ENCODE results near the gene PARD6B. TPM values are rescaled to one million over a fixed set of nuclear protein-coding genes. Genes with fewer than 3 reads are reported as not detected.

PARD6B gene
- total RNA-seq, 1 experiment from 2014 or later, result 153 TPM

DNA sequence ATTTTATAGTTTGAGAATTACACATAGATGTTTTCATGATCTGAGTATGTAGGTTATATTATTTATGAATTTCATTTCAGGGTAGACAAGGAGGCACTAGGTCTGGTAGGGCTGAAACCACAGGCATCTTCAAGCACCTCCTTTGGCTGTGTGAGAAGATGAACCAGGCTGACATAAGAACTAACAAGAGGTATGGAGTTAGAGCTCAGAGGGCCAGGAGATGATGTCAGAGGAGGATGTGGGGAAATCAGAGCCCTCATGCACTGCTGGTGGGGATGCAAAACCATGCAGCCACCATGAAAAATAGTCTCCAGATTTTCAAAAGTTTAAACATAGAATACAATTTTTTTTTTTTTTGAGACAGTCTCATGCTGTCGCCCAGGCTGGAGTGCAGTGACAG is 26.4 kb upstream of the PARD6B start:
- Mint-ChIP-seq H3K4me3 (ENCODE audit: unreplicated experiment) (no peak overlapping the region), H3K9me3 (ENCODE audit: unreplicated experiment) (no peaks in the 10 kb centered on the region)

DNA sequence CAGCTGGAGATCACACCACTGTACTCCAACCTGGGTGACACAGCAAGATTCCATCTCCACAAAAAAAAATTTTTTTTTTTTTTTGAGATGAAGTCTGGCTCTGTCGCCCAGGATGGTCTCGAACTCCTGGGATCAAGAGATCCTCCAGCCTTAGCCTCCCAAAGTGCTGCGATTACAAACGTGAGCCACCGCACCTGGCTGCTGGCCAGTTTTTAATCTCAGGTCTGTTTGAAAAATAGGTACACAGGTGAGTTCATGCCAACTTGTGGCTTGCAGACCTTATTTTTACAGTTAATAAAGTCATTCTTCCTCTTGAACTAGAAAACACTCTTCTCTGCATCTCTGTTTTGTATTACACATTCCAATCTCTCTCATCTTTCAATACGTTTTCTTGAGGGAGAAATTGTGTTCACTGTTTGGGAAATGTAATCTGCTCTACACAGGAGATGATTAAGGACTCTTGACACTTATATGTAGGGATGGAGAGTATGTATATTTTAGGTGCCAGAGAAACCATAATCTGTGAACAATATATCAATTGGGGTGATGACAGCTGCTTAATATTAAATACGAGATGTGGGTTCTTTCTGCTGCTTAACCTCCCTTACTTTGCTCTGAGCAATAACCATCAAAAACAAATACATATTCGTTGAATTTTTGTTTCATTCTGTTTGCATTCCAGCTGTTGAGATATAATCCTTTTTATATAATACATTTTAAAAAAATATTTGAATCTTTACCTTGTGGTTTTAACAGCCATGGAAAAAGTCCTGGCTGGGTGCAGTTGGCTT is 22.3 kb upstream of the PARD6B start:
- H3K9me3 ChIP-seq, result no peaks in the 10 kb centered on the region
- BruUV-seq (replicated peaks), result no TSS peak
- Mint-ChIP-seq H3K4me1 (ENCODE audit: low read depth, unreplicated experiment) (peaks cover 70% of the 10 kb centered on the region), H3K27ac (ENCODE audit: unreplicated experiment) (peak overlapping the region; percentile 29), H3K36me3 (ENCODE audit: insufficient read depth, unreplicated experiment) (peaks cover 13% of the 10 kb centered on the region), H3K4me3 (ENCODE audit: unreplicated experiment) (no peak overlapping the region), H3K9me3 (ENCODE audit: unreplicated experiment) (no peaks in the 10 kb centered on the region), H3K27me3 (ENCODE audit: insufficient read depth, unreplicated experiment) (no peaks in the 10 kb centered on the region)
- ChIA-PET CTCF (interaction anchor here (0.6 to 0.7 kb wide), 2 partner anchors 49 to 112 kb away, joined by 3 to 6 read pairs; no protein-coding TSS in a partner anchor), POLR2A (no interaction called here)
- no peak for DNase-seq
- no peak overlapping the region for H3K4me3 ChIP-seq (ENCODE audit: low read depth, low read length)
- peaks cover 70% of the 10 kb centered on the region for H3K4me1 ChIP-seq
- intact Hi-C loops (cut with micrococcal nuclease; ENCODE audit: unreplicated experiment), result no loop called here
- no peaks in the 10 kb centered on the region for H3K36me3 ChIP-seq (ENCODE audit: control insufficient read depth, insufficient read depth, low read length)
- H3K27me3 ChIP-seq (replicated peaks; ENCODE audit: control insufficient read depth, insufficient read depth, low read length), result no peaks in the 10 kb centered on the region
- TF ChIP-seq, protein P1, sequence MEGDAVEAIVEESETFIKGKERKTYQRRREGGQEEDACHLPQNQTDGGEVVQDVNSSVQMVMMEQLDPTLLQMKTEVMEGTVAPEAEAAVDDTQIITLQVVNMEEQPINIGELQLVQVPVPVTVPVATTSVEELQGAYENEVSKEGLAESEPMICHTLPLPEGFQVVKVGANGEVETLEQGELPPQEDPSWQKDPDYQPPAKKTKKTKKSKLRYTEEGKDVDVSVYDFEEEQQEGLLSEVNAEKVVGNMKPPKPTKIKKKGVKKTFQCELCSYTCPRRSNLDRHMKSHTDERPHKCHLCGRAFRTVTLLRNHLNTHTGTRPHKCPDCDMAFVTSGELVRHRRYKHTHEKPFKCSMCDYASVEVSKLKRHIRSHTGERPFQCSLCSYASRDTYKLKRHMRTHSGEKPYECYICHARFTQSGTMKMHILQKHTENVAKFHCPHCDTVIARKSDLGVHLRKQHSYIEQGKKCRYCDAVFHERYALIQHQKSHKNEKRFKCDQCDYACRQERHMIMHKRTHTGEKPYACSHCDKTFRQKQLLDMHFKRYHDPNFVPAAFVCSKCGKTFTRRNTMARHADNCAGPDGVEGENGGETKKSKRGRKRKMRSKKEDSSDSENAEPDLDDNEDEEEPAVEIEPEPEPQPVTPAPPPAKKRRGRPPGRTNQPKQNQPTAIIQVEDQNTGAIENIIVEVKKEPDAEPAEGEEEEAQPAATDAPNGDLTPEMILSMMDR (IDR thresholded peaks at IDR 0.05; ENCODE audit: insufficient read depth in 1 of 2, low read depth in 1 of 2, low read length in 1 of 2, severe bottlenecking in 1 of 2, unreplicated experiment in 1 of 2), result no peak

More for the DNA sequence above, 26.4 kb upstream of the PARD6B start:
- ChIA-PET CTCF (interaction anchor here (0.6 to 1.2 kb wide), 3 partner anchors 8 to 45 kb away, joined by 3 read pairs; partner anchors contain the start of gene RIPOR3), POLR2A (interaction anchor here (0.6 kb wide), 1 partner anchor 29 kb away, joined by 3 read pairs; no protein-coding TSS in a partner anchor)
- H3K27ac Mint-ChIP-seq (ENCODE audit: unreplicated experiment), result peak overlapping the region; percentile 30
- Histone ChIP-seq H3K9me3 (no peaks in the 10 kb centered on the region), H3K4me1 (peaks cover 63% of the 10 kb centered on the region), H3K36me3 (ENCODE audit: control insufficient read depth, insufficient read depth, low read length) (no peaks in the 10 kb centered on the region), H3K4me3 (ENCODE audit: low read depth, low read length) (no peak overlapping the region), H3K27me3 (replicated peaks; ENCODE audit: control insufficient read depth, insufficient read depth, low read length) (no peaks in the 10 kb centered on the region)
- DNase-seq, result no peak
- no peaks in the 10 kb centered on the region for H3K36me3 Mint-ChIP-seq (ENCODE audit: insufficient read depth, unreplicated experiment)
- TF ChIP-seq, protein P1 (IDR thresholded peaks at IDR 0.05; ENCODE audit: insufficient read depth in 1 of 2, low read depth in 1 of 2, low read length in 1 of 2, severe bottlenecking in 1 of 2, unreplicated experiment in 1 of 2), result no peak
- peaks cover 65% of the 10 kb centered on the region for H3K4me1 Mint-ChIP-seq (ENCODE audit: low read depth, unreplicated experiment)
- BruUV-seq (replicated peaks), result no TSS peak
- intact Hi-C loops (cut with micrococcal nuclease; ENCODE audit: unreplicated experiment), result no loop called here
- H3K27me3 Mint-ChIP-seq (ENCODE audit: insufficient read depth, unreplicated experiment), result no peaks in the 10 kb centered on the region

DNA sequence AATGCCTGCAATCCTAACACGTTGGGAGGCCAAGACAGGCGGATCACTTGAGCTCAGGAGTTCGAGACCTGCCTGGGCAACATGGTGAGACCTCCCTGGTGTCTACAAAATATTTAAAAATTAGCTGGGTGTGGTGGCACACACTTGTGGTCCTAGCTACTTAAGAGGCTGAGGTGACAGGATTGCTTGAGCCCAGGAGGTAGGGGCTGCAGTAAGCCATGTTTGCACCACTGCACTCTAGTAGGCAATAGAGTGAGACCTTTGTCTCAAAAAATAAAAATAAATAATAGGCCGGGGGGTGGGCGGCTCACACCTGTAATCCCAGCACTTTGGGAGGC is 21.8 kb upstream of the PARD6B start:
- Mint-ChIP-seq H3K4me1 (ENCODE audit: low read depth, unreplicated experiment) (peaks cover 68% of the 10 kb centered on the region), H3K9me3 (ENCODE audit: unreplicated experiment) (no peaks in the 10 kb centered on the region), H3K36me3 (ENCODE audit: insufficient read depth, unreplicated experiment) (peaks cover 13% of the 10 kb centered on the region), H3K27me3 (ENCODE audit: insufficient read depth, unreplicated experiment) (no peaks in the 10 kb centered on the region), H3K27ac (ENCODE audit: unreplicated experiment) (no peak overlapping the region), H3K4me3 (ENCODE audit: unreplicated experiment) (no peak overlapping the region)
- DNase-seq, result no peak
- intact Hi-C loops (cut with micrococcal nuclease; ENCODE audit: unreplicated experiment), result no loop called here
- Histone ChIP-seq H3K36me3 (ENCODE audit: control insufficient read depth, insufficient read depth, low read length) (no peaks in the 10 kb centered on the region), H3K4me3 (ENCODE audit: low read depth, low read length) (no peak overlapping the region), H3K27me3 (replicated peaks; ENCODE audit: control insufficient read depth, insufficient read depth, low read length) (no peaks in the 10 kb centered on the region), H3K9me3 (no peaks in the 10 kb centered on the region), H3K4me1 (peaks cover 74% of the 10 kb centered on the region)
- no TSS peak for BruUV-seq (replicated peaks)
- CTCF ChIA-PET, result interaction anchor here (0.6 kb wide), 1 partner anchor 112 kb away, joined by 6 read pairs; no protein-coding TSS in a partner anchor
- POLR2A ChIA-PET, result no interaction called here
- TF ChIP-seq, protein P1 (IDR thresholded peaks at IDR 0.05; ENCODE audit: insufficient read depth in 1 of 2, low read depth in 1 of 2, low read length in 1 of 2, severe bottlenecking in 1 of 2, unreplicated experiment in 1 of 2), result no peak
